Measurements from ENCODE around the gene FAM98C.

Gene FAM98C

GRCh38 chr19:38375098-38375493, 27.8 kb upstream of the FAM98C start:
- no peak for TF ChIP-seq Cebpa-rat (IDR thresholded peaks at IDR 0.05)
- Histone ChIP-seq H3K27ac (peak overlapping the region; percentile 89 to 96 (median 93)), H3K36me3 (peaks cover 38 to 42% (median 40%) of the 10 kb centered on the region in 11 experiments), H3K9ac (peak overlapping the region; percentile 91 to 98 (median 95)), H4K20me1 (peaks cover 29 to 52% (median 48%) of the 10 kb centered on the region in 11 experiments; a peak in 21 of 22 replicates), H3K9me3 (replicated peaks in 1 of 11) (no peaks in the 10 kb centered on the region), H3K4me2 (peak overlapping the region; percentile 89 to 100 (median 99)), H3K4me1 (peaks cover 19 to 26% (median 24%) of the 10 kb centered on the region in 10 experiments), H3K27me3 (no peaks in the 10 kb centered on the region), H3K4me3 (peak overlapping the region; percentile 81 to 99 (median 87))

GRCh38 chr19:38375748-38376147, 27.1 kb upstream of the FAM98C start:
- H4K20me1 ChIP-seq: peaks cover 30 to 58% (median 54%) of the 10 kb centered on the region in 11 experiments; a peak in 21 of 22 replicates
- H3K9me3 ChIP-seq (replicated peaks in 1 of 11): no peaks in the 10 kb centered on the region
- no peak for TF ChIP-seq Cebpa-rat (IDR thresholded peaks at IDR 0.05)
- H3K36me3 ChIP-seq: peaks cover 43 to 48% (median 47%) of the 10 kb centered on the region in 11 experiments
- H3K27me3 ChIP-seq: no peaks in the 10 kb centered on the region
- peaks cover 19 to 26% (median 24%) of the 10 kb centered on the region in 10 experiments for H3K4me1 ChIP-seq
- H3K9ac ChIP-seq: peak overlapping the region; percentile 91 to 98 (median 95)
- H3K4me2 ChIP-seq: peak overlapping the region; percentile 89 to 100 (median 99)
- peak overlapping the region; percentile 81 to 99 (median 87) for H3K4me3 ChIP-seq
- peak overlapping the region; percentile 89 to 96 (median 93); a peak in 21 of 22 replicates for H3K27ac ChIP-seq

- no peak for TF ChIP-seq Cebpa-rat (IDR thresholded peaks at IDR 0.05)
- Histone ChIP-seq H3K4me2 (peak overlapping the region; percentile 89 to 100 (median 99)), H3K27me3 (no peaks in the 10 kb centered on the region), H3K9ac (peak overlapping the region in 8 of 11 experiments; percentile 29 to 98 (median 94); a peak in 11 of 22 replicates), H3K4me1 (peaks cover 19 to 26% (median 24%) of the 10 kb centered on the region in 10 experiments), H3K36me3 (peaks cover 52 to 56% (median 55%) of the 10 kb centered on the region in 11 experiments), H3K4me3 (peak overlapping the region in 7 of 10 experiments; percentile 7 to 99 (median 87); a peak in 11 of 20 replicates), H3K27ac (0 out of 22 replicates have a peak overlapping the region, but pooled peaks of 1 of the 11 experiments have one; percentile 5), H3K9me3 (replicated peaks in 1 of 11) (no peaks in the 10 kb centered on the region), H4K20me1 (peaks cover 39 to 66% (median 62%) of the 10 kb centered on the region in 11 experiments; a peak in 21 of 22 replicates)
Observed at GRCh38 chr19:38376576-38376975, 26.3 kb upstream of the FAM98C start.

- H3K9ac ChIP-seq: peak overlapping the region in 3 of 11 experiments; percentile 44 to 97 (median 93); a peak in 3 of 22 replicates
- no peaks in the 10 kb centered on the region for H3K9me3 ChIP-seq (replicated peaks in 1 of 11)
- H3K27ac ChIP-seq: 0 out of 22 replicates have a peak overlapping the region, but pooled peaks of 1 of the 11 experiments have one; percentile 5
- peaks cover 19 to 26% (median 24%) of the 10 kb centered on the region in 10 experiments for H3K4me1 ChIP-seq
- no peak overlapping the region; a peak in 1 of 20 replicates for H3K4me3 ChIP-seq
- H3K36me3 ChIP-seq: peaks cover 56 to 61% (median 60%) of the 10 kb centered on the region in 11 experiments
- TF ChIP-seq Cebpa-rat (IDR thresholded peaks at IDR 0.05): no peak
- no peaks in the 10 kb centered on the region for H3K27me3 ChIP-seq
- H4K20me1 ChIP-seq: peaks cover 39 to 71% (median 67%) of the 10 kb centered on the region in 11 experiments; a peak in 21 of 22 replicates
- H3K4me2 ChIP-seq: peak overlapping the region in 9 of 11 experiments; percentile 93 to 100 (median 99); a peak in 16 of 22 replicates
Observed at GRCh38 chr19:38377052-38377451, 25.8 kb upstream of the FAM98C start.

- no peak overlapping the region for H3K27ac ChIP-seq
- peaks cover 74 to 79% (median 78%) of the 10 kb centered on the region in 11 experiments for H3K36me3 ChIP-seq
- H3K9ac ChIP-seq: no peak overlapping the region
- H4K20me1 ChIP-seq: peaks cover 51 to 89% (median 85%) of the 10 kb centered on the region in 11 experiments; a peak in 21 of 22 replicates
- H3K27me3 ChIP-seq: peaks cover 0 to 11% (median 8%) of the 10 kb centered on the region in 11 experiments; a peak in 16 of 22 replicates
- H3K4me1 ChIP-seq: peaks cover 16 to 24% (median 20%) of the 10 kb centered on the region in 10 experiments
- no peak overlapping the region for H3K4me3 ChIP-seq
- H3K4me2 ChIP-seq: no peak overlapping the region
- no peak for TF ChIP-seq Cebpa-rat (IDR thresholded peaks at IDR 0.05)
- H3K9me3 ChIP-seq (replicated peaks in 1 of 11): no peaks in the 10 kb centered on the region
Observed at GRCh38 chr19:38378866-38379265, 24.0 kb upstream of the FAM98C start.

GRCh38 chr19:38381138-38381537, 21.8 kb upstream of the FAM98C start:
- Histone ChIP-seq H3K27ac (no peak overlapping the region), H3K4me3 (no peak overlapping the region), H3K4me2 (no peak overlapping the region), H3K9ac (no peak overlapping the region), H3K27me3 (peaks cover 18 to 34% (median 30%) of the 10 kb centered on the region in 11 experiments), H4K20me1 (peaks cover 73 to 100% (median 98%) of the 10 kb centered on the region in 11 experiments; a peak in 21 of 22 replicates), H3K9me3 (replicated peaks in 1 of 11) (no peaks in the 10 kb centered on the region), H3K36me3 (peaks cover 82 to 100% (median 98%) of the 10 kb centered on the region in 11 experiments), H3K4me1 (peaks cover 13 to 33% (median 23%) of the 10 kb centered on the region in 10 experiments)
- TF ChIP-seq Cebpa-rat (IDR thresholded peaks at IDR 0.05): no peak

GRCh38 chr19:38383184-38383583, 19.7 kb upstream of the FAM98C start:
- peaks cover 21 to 38% (median 29%) of the 10 kb centered on the region in 10 experiments for H3K4me1 ChIP-seq
- H3K4me3 ChIP-seq: no peak overlapping the region
- H4K20me1 ChIP-seq: peaks cover 66 to 99% (median 93%) of the 10 kb centered on the region in 11 experiments; a peak in 21 of 22 replicates
- peaks cover 62 to 85% (median 80%) of the 10 kb centered on the region in 11 experiments for H3K36me3 ChIP-seq
- peaks cover 25 to 55% (median 51%) of the 10 kb centered on the region in 11 experiments for H3K27me3 ChIP-seq
- TF ChIP-seq Cebpa-rat (IDR thresholded peaks at IDR 0.05): no peak
- no peak overlapping the region for H3K27ac ChIP-seq
- no peak overlapping the region for H3K4me2 ChIP-seq
- no peaks in the 10 kb centered on the region for H3K9me3 ChIP-seq (replicated peaks in 1 of 11)
- H3K9ac ChIP-seq: no peak overlapping the region

GRCh38 chr19:38383743-38384142, 19.1 kb upstream of the FAM98C start:
- no peak for TF ChIP-seq Cebpa-rat (IDR thresholded peaks at IDR 0.05)
- Histone ChIP-seq H3K27me3 (peaks cover 29 to 60% (median 57%) of the 10 kb centered on the region in 11 experiments), H3K9me3 (replicated peaks in 1 of 11) (no peaks in the 10 kb centered on the region), H3K36me3 (peaks cover 57 to 79% (median 76%) of the 10 kb centered on the region in 11 experiments), H3K9ac (no peak overlapping the region), H3K4me3 (no peak overlapping the region), H3K4me1 (peaks cover 23 to 42% (median 31%) of the 10 kb centered on the region in 10 experiments), H3K4me2 (no peak overlapping the region), H4K20me1 (peaks cover 66 to 95% (median 89%) of the 10 kb centered on the region in 11 experiments; a peak in 21 of 22 replicates), H3K27ac (no peak overlapping the region)

All from BLaER1 treated with 17β-estradiol and CSF1 and Interleukin-3, amounts not matched to agents 10 nM and 100 nM (cell line).